Stimulated activated memory B cell treated with anti-CD40 and anti-IgM and Interleukin-4, amounts not matched to agents 10 μg/mL and 1 μg/mL and 100 μg/mL, for 72 hours (primary cell): ENCODE results near the gene ADGRA3.

Source experiments
- ATAC-seq: fragments of 150-1000 bp; cut with Tn5 transposase; 2 replicates; pipeline ENCODE4 v1.10.0; 2021
- H3K27ac Mint-ChIP-seq: one replicate; pipeline ENCODE4 v1.8.0; 2022; ENCODE audit warnings: mild to moderate bottlenecking, mixed read lengths
- H3K27me3 Mint-ChIP-seq: one replicate; pipeline ENCODE4 v1.8.0; 2022; ENCODE audit warnings: mixed read lengths
- H3K36me3 Mint-ChIP-seq: one replicate; pipeline ENCODE4 v1.8.0; 2022; ENCODE audit warnings: mixed read lengths
- H3K4me1 Mint-ChIP-seq: one replicate; pipeline ENCODE4 v1.8.0; 2022; ENCODE audit warnings: mixed read lengths
- H3K4me3 Mint-ChIP-seq: one replicate; pipeline ENCODE4 v1.8.0; 2022; ENCODE audit warnings: mild to moderate bottlenecking, moderate library complexity, mixed read lengths
- H3K9me3 Mint-ChIP-seq: one replicate; pipeline ENCODE4 v1.8.0; 2022; ENCODE audit warnings: mixed read lengths

The ADGRA3 gene

DNA sequence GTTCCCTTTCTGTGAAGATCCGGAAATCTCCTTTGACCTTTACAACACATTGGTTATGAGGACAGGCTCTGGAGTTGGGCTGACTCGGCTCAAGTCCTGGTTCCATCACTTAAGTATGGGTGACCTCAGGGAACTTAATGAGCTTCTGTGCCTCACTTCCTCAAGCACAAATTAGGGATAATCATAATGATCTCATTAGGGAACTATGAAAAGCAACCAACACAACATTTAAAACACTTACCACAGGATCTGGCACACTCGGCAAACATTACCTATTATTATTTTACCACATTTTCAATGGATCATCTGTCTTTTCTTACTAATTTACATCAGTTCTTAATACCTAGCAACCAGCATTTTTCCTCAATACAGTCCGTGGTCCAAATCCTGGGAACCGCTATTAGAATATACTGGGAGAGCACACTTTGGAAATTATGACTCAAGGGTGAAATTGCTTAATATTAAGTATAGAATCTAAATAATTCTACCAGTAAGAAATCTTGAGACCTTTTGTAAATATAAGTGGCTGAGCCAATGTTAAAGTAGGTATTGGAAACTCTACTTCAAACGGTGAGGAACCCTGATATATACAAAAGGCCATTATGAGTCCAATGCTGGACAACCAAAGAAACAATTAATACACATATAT, 19.6 kb downstream of the ADGRA3 start:
- no peaks in the 10 kb centered on the region for H3K4me1 Mint-ChIP-seq

DNA sequence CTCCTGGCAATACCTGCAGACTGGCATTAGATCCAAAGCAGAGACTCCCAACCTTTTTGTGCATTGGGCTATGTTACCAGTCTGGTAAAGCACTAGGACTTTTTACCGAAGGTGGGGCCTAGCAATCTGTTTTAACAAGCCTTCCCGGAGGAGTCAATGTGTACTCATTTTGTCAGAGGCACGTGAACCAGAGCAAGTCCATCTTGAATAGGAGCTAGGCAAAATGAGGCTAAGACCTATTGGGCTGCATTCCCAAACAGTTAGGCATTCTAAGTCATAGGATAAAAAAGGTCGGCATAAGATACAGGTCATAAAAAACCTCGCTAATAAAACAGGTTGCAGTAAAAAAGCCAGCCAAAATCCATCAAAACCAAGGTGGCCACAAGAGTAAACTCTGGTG, 22.3 kb downstream of the ADGRA3 start:
- no peak for ATAC-seq
- H3K27me3 Mint-ChIP-seq = no peaks in the 10 kb centered on the region
- H3K9me3 Mint-ChIP-seq = no peaks in the 10 kb centered on the region
- no peaks in the 10 kb centered on the region for H3K36me3 Mint-ChIP-seq
- no peak overlapping the region for H3K4me3 Mint-ChIP-seq
- no peaks in the 10 kb centered on the region for H3K4me1 Mint-ChIP-seq
- H3K27ac Mint-ChIP-seq = no peak overlapping the region

More for the DNA sequence above, 19.6 kb downstream of the ADGRA3 start:
- H3K36me3 Mint-ChIP-seq = no peaks in the 10 kb centered on the region
- ATAC-seq = no peak
- no peaks in the 10 kb centered on the region for H3K27me3 Mint-ChIP-seq
- no peak overlapping the region for H3K4me3 Mint-ChIP-seq
- no peaks in the 10 kb centered on the region for H3K9me3 Mint-ChIP-seq
- H3K27ac Mint-ChIP-seq = no peak overlapping the region

DNA sequence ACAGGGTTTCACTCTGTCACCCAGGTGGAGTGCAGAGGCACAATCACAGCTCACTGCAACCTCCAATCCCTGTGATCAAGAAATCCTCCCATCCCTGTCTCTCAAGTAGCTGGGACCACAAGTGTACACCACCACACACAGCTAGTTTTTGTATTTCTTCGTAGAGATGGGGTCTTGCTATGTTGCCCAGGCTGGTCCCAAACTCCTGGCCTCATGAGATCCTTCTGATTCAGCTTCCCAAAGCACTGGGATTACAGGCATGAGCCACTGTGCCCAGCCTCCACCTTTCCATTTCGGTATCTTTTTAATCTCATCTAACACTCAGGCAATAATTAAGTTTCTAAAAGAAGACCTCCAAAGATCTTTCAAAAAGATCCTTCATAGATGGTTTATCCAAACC, 22.9 kb downstream of the ADGRA3 start:
- Mint-ChIP-seq H3K9me3 (no peaks in the 10 kb centered on the region), H3K27me3 (no peaks in the 10 kb centered on the region), H3K4me1 (no peaks in the 10 kb centered on the region), H3K36me3 (no peaks in the 10 kb centered on the region), H3K4me3 (no peak overlapping the region), H3K27ac (no peak overlapping the region)
- no peak for ATAC-seq

DNA sequence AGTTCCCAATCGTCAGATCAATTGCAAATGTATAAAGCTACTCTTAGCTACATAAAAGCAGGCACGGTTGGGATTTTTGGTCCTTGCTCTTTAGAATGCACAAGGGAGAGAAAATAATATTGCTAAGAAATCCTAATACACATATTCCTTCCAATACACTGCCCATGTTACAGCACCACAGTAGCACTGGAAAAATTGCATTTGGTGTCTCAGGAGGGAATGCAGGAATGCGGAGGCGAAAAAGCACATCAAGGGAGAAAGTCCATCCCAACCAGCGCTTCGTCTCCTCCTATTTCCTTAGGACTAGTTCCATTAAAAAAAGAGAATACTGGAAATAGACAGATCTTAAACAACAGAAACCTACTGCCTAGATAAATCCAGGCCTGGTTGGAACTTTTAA, 23.9 kb downstream of the ADGRA3 start:
- H3K4me3 Mint-ChIP-seq = no peak overlapping the region
- H3K27ac Mint-ChIP-seq = no peak overlapping the region

DNA sequence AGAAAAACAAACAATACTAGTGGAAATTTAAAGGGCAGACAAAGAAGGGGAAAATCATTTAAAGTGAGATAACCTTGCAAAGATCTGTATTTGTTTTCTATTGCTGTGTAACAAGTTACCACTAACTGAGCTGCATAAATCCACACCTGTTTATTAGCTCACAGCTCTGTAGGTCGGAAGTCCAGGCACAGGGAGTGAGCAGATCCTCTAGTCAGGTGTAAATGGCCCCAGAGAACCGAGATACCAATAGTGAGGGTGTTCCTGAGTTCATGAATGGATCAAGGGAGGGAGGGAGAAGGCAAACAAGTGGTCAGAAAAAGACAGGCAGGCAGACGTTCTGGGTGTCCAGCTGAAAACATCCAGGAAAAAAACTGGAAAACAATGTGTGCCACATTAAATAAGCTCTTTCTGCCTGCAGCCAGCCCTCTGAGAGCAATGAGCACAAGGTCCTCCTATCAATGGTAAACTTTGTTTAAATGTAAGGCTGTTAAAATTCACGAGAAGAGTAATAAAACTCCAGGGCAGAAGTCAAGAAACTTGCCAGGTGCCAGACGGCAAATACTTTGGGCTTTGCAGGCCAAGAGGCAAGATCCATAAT, 25.0 kb downstream of the ADGRA3 start:
- H3K27me3 Mint-ChIP-seq = no peaks in the 10 kb centered on the region
- no peak overlapping the region for H3K27ac Mint-ChIP-seq
- ATAC-seq = no peak
- H3K4me1 Mint-ChIP-seq = no peaks in the 10 kb centered on the region
- H3K4me3 Mint-ChIP-seq = no peak overlapping the region
- H3K9me3 Mint-ChIP-seq = no peaks in the 10 kb centered on the region
- no peaks in the 10 kb centered on the region for H3K36me3 Mint-ChIP-seq

More for the DNA sequence above, 23.9 kb downstream of the ADGRA3 start:
- no peaks in the 10 kb centered on the region for H3K4me1 Mint-ChIP-seq
- no peaks in the 10 kb centered on the region for H3K36me3 Mint-ChIP-seq
- ATAC-seq = no peak
- no peaks in the 10 kb centered on the region for H3K27me3 Mint-ChIP-seq
- H3K9me3 Mint-ChIP-seq = no peaks in the 10 kb centered on the region

DNA sequence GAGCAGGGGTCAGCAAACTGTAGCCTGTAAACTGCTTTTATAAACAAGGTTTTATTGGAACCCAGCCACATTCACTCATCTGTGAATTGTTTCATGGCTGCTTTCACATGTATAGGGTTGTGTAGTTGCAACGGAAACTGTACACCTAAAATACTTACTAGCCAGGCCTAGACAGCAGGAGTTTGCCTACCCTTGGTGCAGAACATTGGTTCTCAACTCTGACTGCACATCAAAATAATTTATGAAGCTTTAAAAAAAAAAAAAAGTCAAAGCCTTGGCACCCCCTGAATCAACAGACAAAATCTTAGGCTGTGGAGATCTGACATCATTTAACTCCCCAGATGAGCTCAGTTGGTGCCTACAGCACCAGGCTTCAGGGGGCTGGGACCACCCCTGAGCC, 27.8 kb downstream of the ADGRA3 start:
- H3K36me3 Mint-ChIP-seq = no peaks in the 10 kb centered on the region
- no peaks in the 10 kb centered on the region for H3K27me3 Mint-ChIP-seq
- no peak overlapping the region for H3K4me3 Mint-ChIP-seq
- H3K4me1 Mint-ChIP-seq = no peaks in the 10 kb centered on the region
- no peak for ATAC-seq
- no peaks in the 10 kb centered on the region for H3K9me3 Mint-ChIP-seq
- H3K27ac Mint-ChIP-seq = no peak overlapping the region

DNA sequence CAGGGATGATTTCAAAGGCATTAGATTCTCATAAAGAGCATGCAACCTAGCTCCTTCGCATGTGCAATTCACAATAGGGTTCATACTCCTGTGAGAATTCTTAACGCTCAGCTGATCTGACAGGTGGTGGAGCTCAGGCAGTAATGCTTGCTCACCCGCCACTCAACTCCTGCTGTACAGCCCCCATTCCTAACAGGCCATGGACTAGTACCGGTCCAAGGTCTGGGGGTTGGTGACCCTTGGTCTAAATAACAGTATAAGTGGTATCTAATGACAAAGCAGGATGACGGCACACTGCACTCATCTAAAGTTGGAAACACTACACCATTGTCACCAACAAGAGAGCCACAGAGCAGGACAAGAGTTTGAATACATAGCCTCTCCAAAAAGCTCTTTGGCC, 28.5 kb downstream of the ADGRA3 start:
- H3K27ac Mint-ChIP-seq = no peak overlapping the region
- no peak overlapping the region for H3K4me3 Mint-ChIP-seq
- no peaks in the 10 kb centered on the region for H3K36me3 Mint-ChIP-seq
- H3K4me1 Mint-ChIP-seq = no peaks in the 10 kb centered on the region
- H3K27me3 Mint-ChIP-seq = no peaks in the 10 kb centered on the region
- no peaks in the 10 kb centered on the region for H3K9me3 Mint-ChIP-seq
- no peak for ATAC-seq

DNA sequence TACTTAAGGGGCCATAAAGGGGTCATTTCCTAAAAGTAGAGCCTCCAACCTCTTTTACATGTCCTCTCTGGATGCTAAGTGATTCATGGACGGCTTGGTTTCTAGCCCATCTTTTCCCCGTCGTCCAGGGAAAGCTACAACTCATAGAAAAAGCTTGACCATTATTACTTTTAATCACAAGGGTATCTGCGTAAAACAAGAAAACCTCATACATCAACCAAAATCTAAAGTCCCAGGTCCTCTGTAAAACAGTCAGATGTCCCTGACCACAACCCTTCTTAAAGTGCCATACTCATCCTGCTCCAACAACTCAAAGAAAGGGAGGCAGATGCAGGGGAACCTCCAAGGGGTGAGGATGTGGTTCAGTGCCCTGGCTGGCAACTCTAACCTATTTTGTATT, 29.6 kb downstream of the ADGRA3 start:
- Mint-ChIP-seq H3K27ac (no peak overlapping the region), H3K9me3 (no peaks in the 10 kb centered on the region), H3K36me3 (no peaks in the 10 kb centered on the region), H3K27me3 (no peaks in the 10 kb centered on the region), H3K4me3 (no peak overlapping the region), H3K4me1 (no peaks in the 10 kb centered on the region)
- ATAC-seq = no peak

DNA sequence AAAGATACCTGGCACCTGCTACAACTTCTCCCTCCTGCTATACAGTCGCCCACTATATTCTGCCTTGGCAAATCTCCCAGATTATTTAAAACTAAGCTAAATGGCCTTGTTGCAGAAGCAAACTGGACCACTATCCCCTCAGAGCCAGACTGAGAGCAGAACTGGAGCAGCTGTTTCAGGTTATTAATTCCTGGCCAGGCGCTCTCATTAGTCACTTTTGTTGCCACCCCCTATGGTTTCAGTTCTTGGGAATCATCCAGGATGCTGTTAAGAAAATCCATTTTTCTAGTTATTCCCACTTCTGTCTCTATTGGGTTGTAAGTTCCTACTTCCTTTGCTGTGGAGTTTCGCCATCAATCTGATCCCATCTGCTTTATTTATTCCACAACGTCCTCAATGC, 30.1 kb downstream of the ADGRA3 start:
- Mint-ChIP-seq H3K4me1 (no peaks in the 10 kb centered on the region), H3K36me3 (no peaks in the 10 kb centered on the region), H3K9me3 (no peaks in the 10 kb centered on the region), H3K27ac (no peak overlapping the region), H3K27me3 (no peaks in the 10 kb centered on the region), H3K4me3 (no peak overlapping the region)
- no peak for ATAC-seq

DNA sequence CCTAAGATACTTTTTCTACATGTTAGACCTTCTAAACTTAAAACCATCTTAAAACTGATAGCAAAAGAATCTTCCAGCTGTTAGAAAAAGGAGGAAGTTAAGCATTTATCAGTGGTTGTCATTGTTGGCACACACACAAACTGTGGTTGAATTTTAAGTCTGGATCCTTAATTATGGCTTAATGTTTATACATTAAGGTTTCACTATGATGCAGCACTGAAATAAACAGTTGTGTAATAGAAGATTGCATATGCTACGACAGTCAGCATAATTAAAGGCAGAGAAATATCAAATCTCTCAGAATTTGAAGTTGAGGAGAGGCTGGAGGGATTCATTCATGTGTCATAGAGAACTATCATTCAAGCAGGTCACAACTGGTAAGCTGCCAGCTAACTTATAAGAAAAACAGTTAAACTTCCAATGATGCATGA, 32.3 kb downstream of the ADGRA3 start:
- ATAC-seq = no peak
- Mint-ChIP-seq H3K27me3 (no peaks in the 10 kb centered on the region), H3K36me3 (no peaks in the 10 kb centered on the region), H3K4me3 (no peak overlapping the region), H3K9me3 (peaks cover 5% of the 10 kb centered on the region), H3K27ac (no peak overlapping the region), H3K4me1 (no peaks in the 10 kb centered on the region)

DNA sequence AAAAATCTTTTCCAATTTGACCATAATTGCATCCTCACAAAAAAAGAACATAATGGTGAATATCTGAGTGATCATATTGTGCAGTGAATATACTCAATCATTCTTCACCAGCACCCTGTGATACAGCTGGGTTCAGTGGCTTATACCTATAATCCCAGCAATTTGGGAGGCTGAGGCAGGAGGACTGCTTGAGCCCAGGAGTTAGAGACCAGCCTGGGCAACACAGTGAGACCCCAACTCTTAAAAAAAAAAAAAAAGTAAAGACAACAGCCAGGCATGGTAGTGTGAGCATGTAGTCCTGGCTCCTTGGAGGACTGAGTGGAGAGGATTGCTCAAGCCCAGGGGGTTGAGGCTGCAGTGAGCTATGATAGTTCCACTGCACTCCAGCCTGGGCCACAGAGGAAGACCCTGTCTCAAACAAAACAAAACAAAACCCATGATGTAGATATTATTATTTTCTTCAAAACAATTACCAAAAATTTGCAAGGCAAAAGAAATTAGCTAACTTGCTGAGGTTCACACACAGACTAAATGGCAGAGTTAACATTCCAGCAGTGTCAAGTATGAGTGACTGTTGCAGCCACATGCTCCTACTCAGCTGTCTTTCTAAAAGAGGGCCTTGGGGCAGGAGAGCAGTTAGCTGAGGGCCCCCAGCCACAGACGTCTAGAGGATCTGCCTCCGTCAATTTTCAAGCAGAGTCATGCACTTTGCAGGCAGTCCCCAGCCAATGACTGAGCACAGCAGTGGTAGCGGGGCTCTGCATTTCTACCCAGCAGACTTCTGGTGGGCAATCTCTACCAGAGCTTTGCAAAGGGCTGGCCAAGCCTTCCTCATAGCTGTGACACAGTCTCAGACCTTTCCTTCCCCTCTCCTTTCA, 33.4 kb downstream of the ADGRA3 start:
- Mint-ChIP-seq H3K4me3 (no peak overlapping the region), H3K36me3 (no peaks in the 10 kb centered on the region), H3K27ac (no peak overlapping the region), H3K27me3 (no peaks in the 10 kb centered on the region), H3K4me1 (no peaks in the 10 kb centered on the region), H3K9me3 (peaks cover 5% of the 10 kb centered on the region)
- no peak for ATAC-seq

DNA sequence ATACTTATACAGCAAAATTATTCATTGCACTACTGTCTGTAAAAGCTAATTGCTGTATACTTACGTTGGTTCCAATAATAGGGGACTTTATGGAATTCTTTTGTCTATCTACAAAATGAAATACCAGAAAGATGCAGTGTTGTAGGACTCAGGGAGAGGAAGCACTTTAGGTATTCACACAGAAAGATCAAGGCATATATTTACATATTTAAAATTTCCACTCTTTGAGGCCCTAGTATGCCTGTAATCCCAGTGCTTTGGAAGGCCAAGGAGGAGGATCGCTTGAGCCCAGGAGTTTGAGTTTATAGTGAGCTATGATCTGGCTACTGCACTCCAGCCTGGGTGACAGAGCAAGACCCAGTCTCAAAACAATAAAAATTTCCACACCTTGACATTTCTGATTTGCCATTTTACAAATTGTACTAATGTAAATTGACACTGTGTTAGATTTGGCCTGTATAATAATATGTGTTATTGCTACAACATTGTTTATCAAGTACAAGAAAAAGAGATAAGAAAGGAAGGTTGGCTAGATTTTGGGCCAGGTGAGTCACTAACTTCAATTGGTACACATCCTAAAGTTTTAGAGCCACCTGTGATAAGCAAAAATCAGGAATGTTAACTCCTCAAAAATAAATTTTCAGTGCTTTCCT, 35.1 kb downstream of the ADGRA3 start:
- Mint-ChIP-seq H3K36me3 (no peaks in the 10 kb centered on the region), H3K27ac (no peak overlapping the region), H3K4me3 (no peak overlapping the region), H3K4me1 (no peaks in the 10 kb centered on the region), H3K9me3 (peaks cover 5% of the 10 kb centered on the region), H3K27me3 (no peaks in the 10 kb centered on the region)
- ATAC-seq = no peak

DNA sequence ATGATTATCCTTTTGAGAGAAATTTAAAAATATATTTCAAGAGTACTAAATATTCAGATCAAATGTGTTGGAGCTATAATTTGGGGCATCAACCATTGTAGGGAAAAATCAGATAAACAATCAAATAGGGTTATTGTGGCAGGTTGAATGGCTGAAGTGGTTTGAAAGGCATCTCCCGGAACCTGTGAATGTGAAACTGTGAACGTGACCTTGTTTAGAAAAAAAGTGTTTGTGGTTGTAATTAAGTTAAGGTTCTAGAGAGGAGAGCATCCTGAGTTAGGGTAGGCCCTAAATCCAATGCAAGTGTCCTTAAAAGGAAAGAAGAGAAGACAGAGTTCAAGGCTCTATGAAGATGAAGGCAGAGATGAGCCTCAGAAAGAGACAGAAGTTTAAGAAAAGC, 37.4 kb downstream of the ADGRA3 start:
- Mint-ChIP-seq H3K4me3 (no peak overlapping the region), H3K27ac (no peak overlapping the region)
- ATAC-seq = no peak

DNA sequence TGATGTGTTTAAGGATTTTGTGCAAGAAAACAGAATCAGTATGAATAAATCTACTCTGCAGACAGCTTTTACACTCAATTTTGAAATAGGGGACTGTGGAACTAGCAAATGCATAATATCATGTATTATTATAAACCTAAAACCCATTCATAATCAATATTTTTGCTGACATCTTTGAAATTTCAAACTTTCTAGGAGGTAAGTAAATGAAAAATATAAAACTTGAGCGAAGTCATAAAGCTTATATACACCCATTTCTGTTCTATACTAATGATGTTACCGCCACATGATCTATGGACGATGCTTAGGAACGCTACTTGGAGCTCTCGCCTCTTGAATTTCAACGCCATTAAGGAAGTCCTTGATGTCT, 38.1 kb downstream of the ADGRA3 start:
- H3K27me3 Mint-ChIP-seq = no peaks in the 10 kb centered on the region
- ATAC-seq = no peak
- no peaks in the 10 kb centered on the region for H3K4me1 Mint-ChIP-seq
- peaks cover 5% of the 10 kb centered on the region for H3K9me3 Mint-ChIP-seq
- H3K27ac Mint-ChIP-seq = no peak overlapping the region
- no peak overlapping the region for H3K4me3 Mint-ChIP-seq
- H3K36me3 Mint-ChIP-seq = no peaks in the 10 kb centered on the region

More for the DNA sequence above, 37.4 kb downstream of the ADGRA3 start:
- no peaks in the 10 kb centered on the region for H3K27me3 Mint-ChIP-seq
- peaks cover 5% of the 10 kb centered on the region for H3K9me3 Mint-ChIP-seq
- no peaks in the 10 kb centered on the region for H3K4me1 Mint-ChIP-seq
- H3K36me3 Mint-ChIP-seq = no peaks in the 10 kb centered on the region

DNA sequence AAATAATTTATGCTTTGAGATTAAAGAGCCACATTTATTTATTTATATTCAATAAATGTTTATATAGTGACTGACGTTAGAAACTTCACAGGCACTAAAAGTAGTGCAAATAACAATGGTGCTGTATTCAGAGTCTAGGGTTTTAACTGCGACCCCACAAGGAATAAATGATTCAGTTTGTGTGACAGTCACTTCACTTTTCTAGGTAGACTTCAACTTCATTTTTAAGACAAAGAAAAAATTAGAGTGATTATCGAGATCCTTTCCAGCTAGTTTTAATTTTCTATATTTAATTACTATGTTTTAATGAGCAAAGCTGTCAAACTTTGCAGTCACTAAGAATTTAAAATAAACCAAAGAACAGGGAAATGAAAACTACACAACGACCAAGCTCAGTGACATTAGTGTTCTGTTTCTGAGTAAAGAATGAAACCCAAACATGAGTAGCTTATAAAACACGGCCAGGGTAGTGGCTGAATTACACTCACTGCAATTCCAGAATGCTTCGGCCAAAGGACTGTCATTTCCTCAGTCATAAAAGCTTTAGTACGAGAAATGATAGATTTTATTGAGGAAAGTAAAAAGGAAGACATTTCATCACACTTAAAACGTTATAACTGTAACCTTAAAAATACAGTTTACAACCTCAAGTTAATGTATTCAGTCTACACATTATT, 38.6 kb downstream of the ADGRA3 start:
- no peaks in the 10 kb centered on the region for H3K36me3 Mint-ChIP-seq
- ATAC-seq = no peak
- no peak overlapping the region for H3K27ac Mint-ChIP-seq
- no peaks in the 10 kb centered on the region for H3K27me3 Mint-ChIP-seq
- peaks cover 5% of the 10 kb centered on the region for H3K9me3 Mint-ChIP-seq
- no peak overlapping the region for H3K4me3 Mint-ChIP-seq
- H3K4me1 Mint-ChIP-seq = no peaks in the 10 kb centered on the region
